LNCaP clone FGC (cell line): ENCODE results near the gene TBC1D10A.
A peak's percentile ranks its signal among the peaks of the same experiment; 100 is the strongest.

Source experiments
- DNase-seq: peaks from one replicate; pipeline ENCODE4 v3.0.0-alpha.2; 2011; ENCODE audit warnings: low read depth
- H3K4me3 ChIP-seq: 2 replicates; pipeline ENCODE4 v1.5.1; 2011; ENCODE audit warnings: mild to moderate bottlenecking, low read depth, low read length, control low read depth
- TF ChIP-seq, protein P1 (sequence below): IDR thresholded peaks from 2 replicates; pipeline ENCODE4 v1.5.1; 2012; ENCODE audit warnings: mild to moderate bottlenecking; ENCODE audit not compliant: control insufficient read depth, insufficient read depth; ENCODE audit errors: extremely low read depth

TBC1D10A gene

DNA sequence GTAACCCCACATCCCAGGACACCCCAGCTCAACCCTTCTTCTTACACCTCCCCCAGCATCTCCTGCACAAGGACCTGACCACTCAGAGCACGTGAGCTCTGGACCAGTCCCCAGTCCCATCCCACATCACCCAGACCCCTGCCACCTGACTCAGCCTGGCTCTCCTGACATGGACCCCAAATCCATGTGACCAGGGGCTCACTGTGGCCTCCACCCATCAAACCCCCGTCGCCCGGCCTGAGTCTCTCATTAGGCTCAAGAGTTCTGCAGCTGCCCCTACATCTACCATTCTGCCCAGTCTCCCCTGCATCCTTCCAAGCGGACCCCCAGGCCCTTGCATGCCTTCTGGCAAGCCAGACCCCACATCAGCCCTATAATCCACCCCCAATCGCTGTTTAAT, 78.3 kb downstream of the TBC1D10A start:
- TF ChIP-seq, protein P1, sequence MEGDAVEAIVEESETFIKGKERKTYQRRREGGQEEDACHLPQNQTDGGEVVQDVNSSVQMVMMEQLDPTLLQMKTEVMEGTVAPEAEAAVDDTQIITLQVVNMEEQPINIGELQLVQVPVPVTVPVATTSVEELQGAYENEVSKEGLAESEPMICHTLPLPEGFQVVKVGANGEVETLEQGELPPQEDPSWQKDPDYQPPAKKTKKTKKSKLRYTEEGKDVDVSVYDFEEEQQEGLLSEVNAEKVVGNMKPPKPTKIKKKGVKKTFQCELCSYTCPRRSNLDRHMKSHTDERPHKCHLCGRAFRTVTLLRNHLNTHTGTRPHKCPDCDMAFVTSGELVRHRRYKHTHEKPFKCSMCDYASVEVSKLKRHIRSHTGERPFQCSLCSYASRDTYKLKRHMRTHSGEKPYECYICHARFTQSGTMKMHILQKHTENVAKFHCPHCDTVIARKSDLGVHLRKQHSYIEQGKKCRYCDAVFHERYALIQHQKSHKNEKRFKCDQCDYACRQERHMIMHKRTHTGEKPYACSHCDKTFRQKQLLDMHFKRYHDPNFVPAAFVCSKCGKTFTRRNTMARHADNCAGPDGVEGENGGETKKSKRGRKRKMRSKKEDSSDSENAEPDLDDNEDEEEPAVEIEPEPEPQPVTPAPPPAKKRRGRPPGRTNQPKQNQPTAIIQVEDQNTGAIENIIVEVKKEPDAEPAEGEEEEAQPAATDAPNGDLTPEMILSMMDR = no peak
- no peak for DNase-seq
- no peak overlapping the region for H3K4me3 ChIP-seq

DNA sequence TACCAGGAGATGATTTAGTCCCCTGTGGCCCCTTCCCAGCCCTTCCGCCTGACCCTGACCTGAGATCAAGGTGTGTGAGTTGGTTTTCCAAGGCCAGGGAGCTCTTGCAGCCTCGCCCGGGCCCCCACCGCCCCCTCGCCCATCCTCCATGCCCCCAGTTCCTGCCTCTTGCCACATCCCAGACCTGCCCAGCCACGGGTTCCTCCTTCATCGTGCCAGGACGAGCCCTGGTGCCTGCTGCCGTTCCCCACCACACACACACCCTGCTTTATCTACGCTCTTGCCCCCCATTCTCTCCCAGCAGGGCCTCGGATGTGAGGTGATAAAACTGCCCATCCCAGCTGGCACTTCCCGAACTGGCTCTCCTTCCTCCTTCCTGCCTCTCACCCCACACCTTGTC, 78.8 kb downstream of the TBC1D10A start:
- DNase-seq = no peak
- no peak overlapping the region for H3K4me3 ChIP-seq
- TF ChIP-seq, protein P1 = no peak

DNA sequence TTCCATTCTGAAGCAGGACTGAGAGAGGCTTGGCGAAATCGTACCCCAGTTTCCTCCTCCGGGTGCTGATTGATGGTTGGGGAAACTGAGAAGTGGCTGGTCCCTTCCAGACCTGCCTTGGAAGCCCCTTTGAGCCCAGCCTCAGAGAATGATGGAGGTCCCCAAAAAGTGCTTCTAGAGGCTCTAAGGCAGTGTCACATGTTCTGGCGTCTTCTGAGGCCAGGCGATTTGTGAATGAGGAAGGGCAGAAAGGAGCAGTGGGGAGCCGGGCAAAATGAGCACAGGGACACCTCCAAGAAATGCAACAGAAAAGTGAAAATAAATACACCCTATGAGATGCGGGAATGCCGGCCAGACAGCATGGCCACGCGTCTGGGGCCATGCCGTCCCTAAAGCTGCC, 79.2 kb downstream of the TBC1D10A start:
- TF ChIP-seq, protein P1 = no peak
- no peak overlapping the region for H3K4me3 ChIP-seq
- DNase-seq = no peak

DNA sequence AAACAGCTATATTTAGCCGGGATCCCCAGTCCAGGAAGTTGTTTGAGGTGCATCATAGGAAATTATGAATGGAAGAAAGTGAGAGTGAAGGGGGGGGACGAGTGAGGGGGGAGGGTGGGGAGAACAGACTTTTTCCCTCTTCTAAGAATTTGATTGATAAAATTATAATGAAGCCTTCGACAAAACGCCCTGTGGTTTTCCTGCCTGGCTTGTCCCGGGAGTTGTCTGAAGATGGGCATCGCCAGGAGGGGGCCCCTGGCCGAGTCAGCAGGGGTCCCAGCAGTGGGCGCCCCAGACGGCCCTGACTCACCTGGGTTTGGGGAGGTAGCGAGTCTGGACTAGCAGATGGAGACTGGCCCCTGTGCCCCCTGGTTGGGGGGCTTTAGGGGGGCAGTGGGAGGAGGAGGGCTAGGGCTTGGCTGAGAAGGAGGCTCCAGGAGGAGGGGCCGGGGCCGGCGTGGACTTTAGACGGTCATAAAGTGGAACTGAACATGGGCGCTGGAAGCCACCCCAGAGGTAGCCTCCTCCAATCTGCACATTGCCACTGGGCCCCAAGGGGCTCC, 79.8 kb downstream of the TBC1D10A start:
- H3K4me3 ChIP-seq = peak overlapping the region; percentile 67
- TF ChIP-seq, protein P1 = no peak
- DNase-seq = no peak

DNA sequence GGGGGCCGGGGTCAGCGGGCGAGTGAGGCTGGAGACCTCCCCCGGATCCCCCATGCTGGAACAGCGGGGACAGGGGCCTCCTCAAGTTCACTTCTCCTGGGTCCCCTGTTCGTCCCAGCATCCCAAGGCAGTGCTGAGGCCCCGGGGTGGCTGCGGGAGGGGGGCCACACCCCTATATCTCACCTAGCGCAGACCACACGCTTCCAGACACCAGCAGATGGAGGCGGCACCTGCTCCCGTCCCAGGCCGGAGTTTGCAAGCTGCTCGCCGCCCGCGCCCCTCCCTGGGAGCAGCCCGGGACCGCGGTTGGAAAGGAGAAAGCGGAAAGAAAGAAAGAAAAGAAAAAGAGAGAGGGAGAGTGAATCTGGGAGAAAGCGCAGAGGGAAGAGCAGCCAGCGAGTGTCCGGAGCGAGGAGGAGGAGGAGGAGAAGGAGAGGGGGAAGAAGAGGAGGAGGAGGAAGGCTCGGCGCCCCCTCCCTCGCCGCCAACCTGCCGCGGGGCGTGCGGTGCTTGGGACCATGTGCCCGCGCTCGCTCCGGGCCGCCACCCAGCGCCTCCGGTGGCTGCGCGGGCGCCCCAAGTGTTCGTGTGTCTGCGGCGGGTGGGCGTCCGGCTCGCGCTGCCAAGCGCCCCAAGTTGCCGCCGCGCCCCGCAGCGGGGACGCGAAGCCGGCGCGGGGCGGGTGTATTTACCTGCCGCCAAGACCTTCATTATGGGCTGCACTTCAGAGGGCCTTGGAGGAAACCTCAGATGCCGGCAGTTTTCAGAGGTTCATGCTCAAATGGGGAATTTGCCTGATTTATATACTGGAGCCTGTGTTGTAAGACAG, 80.5 kb downstream of the TBC1D10A start, which contains the start of gene LIF:
Gene LIF, minus strand, starts transcription at position 775 of the 829 bp plus-strand sequence. Its CDS starts 64 bp downstream, at position 711.
- DNase-seq = no peak
- H3K4me3 ChIP-seq = peak within 1 kb of the TSS; percentile 67
- TF ChIP-seq, protein P1 = peak; percentile 21; the same call in 1 of the 2 replicates

DNA sequence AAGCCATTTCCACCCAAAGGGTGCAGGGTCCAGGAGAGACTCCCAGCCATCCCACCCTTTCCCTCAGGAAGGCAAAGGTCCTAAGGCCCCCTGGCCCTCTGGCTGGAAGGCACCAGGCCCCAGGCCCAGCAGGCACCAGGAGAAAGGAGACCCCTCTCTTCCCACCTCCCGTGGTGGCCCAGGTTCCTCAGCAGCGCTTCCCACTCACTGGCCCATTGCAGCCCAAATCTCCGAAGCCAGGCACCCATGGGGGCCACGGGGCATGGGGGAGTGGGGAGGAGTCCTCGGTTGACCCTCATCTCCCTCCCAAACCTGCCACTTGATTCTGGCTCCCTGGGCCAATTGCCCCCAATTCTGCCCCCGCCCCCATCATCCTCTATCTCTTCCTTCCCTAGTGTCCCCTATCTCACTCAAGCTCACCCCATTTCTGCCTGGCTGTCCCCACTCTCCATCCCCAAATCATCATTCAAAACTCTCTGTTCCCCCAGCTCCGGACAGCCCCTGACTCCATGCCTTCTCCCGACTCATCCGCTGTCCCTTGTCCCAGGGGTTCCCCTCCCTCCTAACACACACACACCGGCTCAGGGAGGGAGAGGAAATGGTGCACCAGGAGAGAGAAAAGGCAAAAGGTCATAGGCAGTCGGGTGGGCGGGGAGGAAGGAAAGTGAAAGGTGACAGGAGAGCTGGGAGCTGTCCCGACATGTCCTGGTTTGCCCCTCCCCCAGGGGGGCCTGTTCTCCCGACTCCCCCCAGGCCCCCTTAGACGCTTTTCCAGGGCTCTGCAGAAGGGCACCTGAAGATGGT, 81.4 kb downstream of the TBC1D10A start:
- TF ChIP-seq, protein P1 = no peak
- peak; percentile 1 for DNase-seq
- H3K4me3 ChIP-seq = peak overlapping the region; percentile 67
